ENCODE data around the gene ZBTB40. TPM values are rescaled to one million over a fixed set of nuclear protein-coding genes. Genes with fewer than 3 reads are reported as not detected.

Gene ZBTB40
- total RNA-seq, 1 experiment from 2014 or later: 19.5 TPM

DNA sequence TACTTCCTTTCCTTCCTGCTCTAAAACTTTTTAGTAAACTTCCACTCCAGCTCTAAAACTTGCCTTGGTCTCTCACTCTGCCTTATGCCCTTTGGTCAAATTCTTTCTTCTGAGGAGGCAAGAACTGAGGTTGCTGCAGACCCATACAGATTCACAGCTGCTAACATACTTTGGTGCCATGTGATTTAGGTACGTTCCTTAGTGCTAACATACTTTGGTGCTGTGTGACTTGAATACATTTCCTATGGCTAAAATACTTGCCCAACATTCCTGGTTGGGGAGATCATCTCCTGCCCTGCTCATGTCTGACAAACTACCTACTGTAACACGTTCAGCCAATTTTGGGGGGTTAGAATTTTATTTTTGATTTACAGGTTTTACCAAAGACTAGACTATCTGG, 6.8 kb upstream of the ZBTB40 start:
- Histone ChIP-seq H3K4me3 (replicated peaks in 1 of 2; ENCODE audit: low read depth in 1 of 2, low read length in 2 of 2) (no peak overlapping the region), H3K27ac (ENCODE audit: low read depth, low read length) (no peak overlapping the region), H3K4me1 (ENCODE audit: control insufficient read depth in 1 of 2, insufficient read depth in 2 of 2, low read length in 2 of 2) (peaks cover 3 to 12% of the 10 kb centered on the region in 2 experiments; a peak in 3 of 4 replicates), H3K4me2 (ENCODE audit: low read length) (no peak overlapping the region), H3K9ac (ENCODE audit: low read length) (no peak overlapping the region), H3K9me3 (ENCODE audit: control insufficient read depth in 1 of 2, insufficient read depth in 1 of 2, low read depth in 1 of 2, low read length in 2 of 2) (peaks cover 8 to 11% of the 10 kb centered on the region in 2 experiments; a peak in 2 of 4 replicates), H4K20me1 (ENCODE audit: insufficient read depth) (no peaks in the 10 kb centered on the region), H3K79me2 (ENCODE audit: insufficient read depth, low read length) (no peaks in the 10 kb centered on the region), H3K36me3 (ENCODE audit: control insufficient read depth in 1 of 2, insufficient read depth in 2 of 2, low read length in 2 of 2) (no peaks in the 10 kb centered on the region), H2AFZ (ENCODE audit: low read depth, low read length, poor library complexity, severe bottlenecking) (no peak overlapping the region), H3K27me3 (ENCODE audit: insufficient read depth, low read length) (no peaks in the 10 kb centered on the region), H3K9me2 (ENCODE audit: insufficient read depth) (no peaks in the 10 kb centered on the region)
- no TSS peak for BruUV-seq (replicated peaks)
- DNase-seq (ENCODE audit: low read depth, low spot score) (no peak), ATAC-seq (no peak)
- intact Hi-C loops (cut with micrococcal nuclease): no loop called here
- CTCF ChIA-PET: no interaction called here
- TF ChIP-seq YY1 (IDR thresholded peaks at IDR 0.05; ENCODE audit: extremely low read depth, insufficient replicate concordance, low read depth, low read length) (no peak), SP1 (IDR thresholded peaks at IDR 0.05; ENCODE audit: low read depth) (no peak)
- RAD21 ChIA-PET (ENCODE audit: low non-redundant PET in 1 of 2, low total read pairs in 2 of 2, uncharacterized antibody in 2 of 2, unreplicated experiment in 2 of 2): no interaction called here
- POLR2A ChIA-PET: no interaction called here

DNA sequence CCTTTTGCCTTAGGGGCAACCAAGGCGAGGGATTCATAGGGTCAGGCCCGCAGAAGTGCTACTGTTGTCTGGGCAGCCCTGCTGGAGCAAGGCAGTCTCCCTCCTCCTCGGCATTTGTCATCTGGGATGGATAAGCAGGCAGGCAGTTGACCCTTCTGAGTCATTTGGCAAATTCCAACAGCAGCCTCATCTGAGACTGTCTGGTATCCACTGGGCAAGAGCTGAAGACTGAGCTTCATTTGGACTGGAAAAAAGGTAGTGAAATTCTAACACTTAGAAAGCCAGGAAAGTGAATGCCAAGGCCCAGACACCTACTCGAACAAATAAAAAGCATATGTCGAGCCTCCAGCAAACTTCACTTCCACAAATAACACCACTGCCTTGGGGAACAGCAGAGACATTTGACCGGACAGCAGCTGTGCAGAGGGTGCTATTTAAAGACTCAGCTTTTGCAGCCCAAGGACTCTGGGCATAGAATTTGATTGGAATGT, 4.0 kb upstream of the ZBTB40 start:
- ATAC-seq (no peak), DNase-seq (ENCODE audit: low read depth, low spot score) (no peak)
- intact Hi-C loops (cut with micrococcal nuclease): no loop called here
- Histone ChIP-seq H3K27me3 (ENCODE audit: insufficient read depth, low read length) (no peaks in the 10 kb centered on the region), H3K79me2 (ENCODE audit: insufficient read depth, low read length) (peaks cover 7% of the 10 kb centered on the region), H3K9me3 (ENCODE audit: control insufficient read depth in 1 of 2, insufficient read depth in 1 of 2, low read depth in 1 of 2, low read length in 2 of 2) (no peaks in the 10 kb centered on the region), H3K9ac (ENCODE audit: low read length) (no peak overlapping the region), H3K4me1 (ENCODE audit: control insufficient read depth in 1 of 2, insufficient read depth in 2 of 2, low read length in 2 of 2) (peaks cover 7 to 21% of the 10 kb centered on the region in 2 experiments; a peak in 3 of 4 replicates), H3K27ac (ENCODE audit: low read depth, low read length) (no peak overlapping the region), H2AFZ (ENCODE audit: low read depth, low read length, poor library complexity, severe bottlenecking) (no peak overlapping the region), H3K4me3 (replicated peaks in 1 of 2; ENCODE audit: low read depth in 1 of 2, low read length in 2 of 2) (no peak overlapping the region), H3K9me2 (ENCODE audit: insufficient read depth) (no peaks in the 10 kb centered on the region), H3K36me3 (ENCODE audit: control insufficient read depth in 1 of 2, insufficient read depth in 2 of 2, low read length in 2 of 2) (no peaks in the 10 kb centered on the region), H4K20me1 (ENCODE audit: insufficient read depth) (no peaks in the 10 kb centered on the region), H3K4me2 (ENCODE audit: low read length) (peak overlapping the region; percentile 12)
- RAD21 ChIA-PET (ENCODE audit: low non-redundant PET in 1 of 2, low total read pairs in 2 of 2, uncharacterized antibody in 2 of 2, unreplicated experiment in 2 of 2): no interaction called here
- no TSS peak for BruUV-seq (replicated peaks)
- POLR2A ChIA-PET: no interaction called here
- TF ChIP-seq ELF1 (IDR thresholded peaks at IDR 0.05; ENCODE audit: borderline replicate concordance, low read depth) (no peak), CEBPB (IDR thresholded peaks at IDR 0.05; ENCODE audit: low read depth) (no peak), POLR2A (IDR thresholded peaks at IDR 0.05; ENCODE audit: borderline replicate concordance, extremely low read depth, insufficient read depth, insufficient read length) (no peak), EGR1 (IDR thresholded peaks at IDR 0.05; ENCODE audit: low read depth) (no peak), ZNF274 (IDR thresholded peaks at IDR 0.05; ENCODE audit: low read depth, low read length) (no peak), TCF7L2 (IDR thresholded peaks at IDR 0.05; ENCODE audit: borderline replicate concordance, extremely low read depth, insufficient read depth, insufficient read length) (no peak), RAD21 (IDR thresholded peaks at IDR 0.05; ENCODE audit: low read depth) (no peak), EZH2 (IDR thresholded peaks at IDR 0.05) (no peak)
- TF ChIP-seq, protein P1, sequence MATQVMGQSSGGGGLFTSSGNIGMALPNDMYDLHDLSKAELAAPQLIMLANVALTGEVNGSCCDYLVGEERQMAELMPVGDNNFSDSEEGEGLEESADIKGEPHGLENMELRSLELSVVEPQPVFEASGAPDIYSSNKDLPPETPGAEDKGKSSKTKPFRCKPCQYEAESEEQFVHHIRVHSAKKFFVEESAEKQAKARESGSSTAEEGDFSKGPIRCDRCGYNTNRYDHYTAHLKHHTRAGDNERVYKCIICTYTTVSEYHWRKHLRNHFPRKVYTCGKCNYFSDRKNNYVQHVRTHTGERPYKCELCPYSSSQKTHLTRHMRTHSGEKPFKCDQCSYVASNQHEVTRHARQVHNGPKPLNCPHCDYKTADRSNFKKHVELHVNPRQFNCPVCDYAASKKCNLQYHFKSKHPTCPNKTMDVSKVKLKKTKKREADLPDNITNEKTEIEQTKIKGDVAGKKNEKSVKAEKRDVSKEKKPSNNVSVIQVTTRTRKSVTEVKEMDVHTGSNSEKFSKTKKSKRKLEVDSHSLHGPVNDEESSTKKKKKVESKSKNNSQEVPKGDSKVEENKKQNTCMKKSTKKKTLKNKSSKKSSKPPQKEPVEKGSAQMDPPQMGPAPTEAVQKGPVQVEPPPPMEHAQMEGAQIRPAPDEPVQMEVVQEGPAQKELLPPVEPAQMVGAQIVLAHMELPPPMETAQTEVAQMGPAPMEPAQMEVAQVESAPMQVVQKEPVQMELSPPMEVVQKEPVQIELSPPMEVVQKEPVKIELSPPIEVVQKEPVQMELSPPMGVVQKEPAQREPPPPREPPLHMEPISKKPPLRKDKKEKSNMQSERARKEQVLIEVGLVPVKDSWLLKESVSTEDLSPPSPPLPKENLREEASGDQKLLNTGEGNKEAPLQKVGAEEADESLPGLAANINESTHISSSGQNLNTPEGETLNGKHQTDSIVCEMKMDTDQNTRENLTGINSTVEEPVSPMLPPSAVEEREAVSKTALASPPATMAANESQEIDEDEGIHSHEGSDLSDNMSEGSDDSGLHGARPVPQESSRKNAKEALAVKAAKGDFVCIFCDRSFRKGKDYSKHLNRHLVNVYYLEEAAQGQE (IDR thresholded peaks at IDR 0.05; ENCODE audit: low read depth): no peak
- TF ChIP-seq, protein P2, sequence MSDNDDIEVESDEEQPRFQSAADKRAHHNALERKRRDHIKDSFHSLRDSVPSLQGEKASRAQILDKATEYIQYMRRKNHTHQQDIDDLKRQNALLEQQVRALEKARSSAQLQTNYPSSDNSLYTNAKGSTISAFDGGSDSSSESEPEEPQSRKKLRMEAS (IDR thresholded peaks at IDR 0.05): no peak
- TF ChIP-seq, protein P3, sequence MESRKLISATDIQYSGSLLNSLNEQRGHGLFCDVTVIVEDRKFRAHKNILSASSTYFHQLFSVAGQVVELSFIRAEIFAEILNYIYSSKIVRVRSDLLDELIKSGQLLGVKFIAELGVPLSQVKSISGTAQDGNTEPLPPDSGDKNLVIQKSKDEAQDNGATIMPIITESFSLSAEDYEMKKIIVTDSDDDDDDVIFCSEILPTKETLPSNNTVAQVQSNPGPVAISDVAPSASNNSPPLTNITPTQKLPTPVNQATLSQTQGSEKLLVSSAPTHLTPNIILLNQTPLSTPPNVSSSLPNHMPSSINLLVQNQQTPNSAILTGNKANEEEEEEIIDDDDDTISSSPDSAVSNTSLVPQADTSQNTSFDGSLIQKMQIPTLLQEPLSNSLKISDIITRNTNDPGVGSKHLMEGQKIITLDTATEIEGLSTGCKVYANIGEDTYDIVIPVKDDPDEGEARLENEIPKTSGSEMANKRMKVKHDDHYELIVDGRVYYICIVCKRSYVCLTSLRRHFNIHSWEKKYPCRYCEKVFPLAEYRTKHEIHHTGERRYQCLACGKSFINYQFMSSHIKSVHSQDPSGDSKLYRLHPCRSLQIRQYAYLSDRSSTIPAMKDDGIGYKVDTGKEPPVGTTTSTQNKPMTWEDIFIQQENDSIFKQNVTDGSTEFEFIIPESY (IDR thresholded peaks at IDR 0.05; ENCODE audit: extremely low read depth, insufficient replicate concordance, low read length): no peak
- TF ChIP-seq, protein P4, sequence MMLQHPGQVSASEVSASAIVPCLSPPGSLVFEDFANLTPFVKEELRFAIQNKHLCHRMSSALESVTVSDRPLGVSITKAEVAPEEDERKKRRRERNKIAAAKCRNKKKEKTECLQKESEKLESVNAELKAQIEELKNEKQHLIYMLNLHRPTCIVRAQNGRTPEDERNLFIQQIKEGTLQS (IDR thresholded peaks at IDR 0.05): no peak
- CTCF ChIA-PET: no interaction called here

All from HCT116 (cell line).